Immature natural killer cell (primary cell): ENCODE results near the gene ZSCAN18. TPM values are rescaled to one million over a fixed set of nuclear protein-coding genes. Genes with fewer than 3 reads are reported as not detected.
"Not testable (repeated sequence)": the region's sequence is repeated elsewhere in the genome, so short reads cannot be mapped to it uniquely, and the experiment has no call there.

ENCODE experiments used
- DNase-seq, 3 donors: peaks; one replicate each; pipeline ENCODE4 v3.0.0; 2022; ENCODE audit warnings: mixed read lengths in 1 of 3
- H3K27ac Mint-ChIP-seq, 6 donors: one replicate each; pipeline ENCODE4 v1.8.0; 2020; ENCODE audit warnings: mixed read lengths in 6 of 6, mild to moderate bottlenecking in 5 of 6, inconsistent platforms in 4 of 6, moderate library complexity in 3 of 6
- H3K27me3 Mint-ChIP-seq, 3 donors: one replicate each; pipeline ENCODE4 v1.8.0; 2020 to 2021; ENCODE audit warnings: low read depth in 3 of 3, mild to moderate bottlenecking in 3 of 3, mixed read lengths in 3 of 3, moderate library complexity in 3 of 3, inconsistent platforms in 1 of 3
- H3K36me3 Mint-ChIP-seq, 3 donors: one replicate each; pipeline ENCODE4 v1.8.0; 2020; ENCODE audit warnings: mixed read lengths in 3 of 3, inconsistent platforms in 2 of 3, mild to moderate bottlenecking in 2 of 3
- H3K4me1 Mint-ChIP-seq, 2 donors: one replicate each; pipeline ENCODE4 v1.8.0; 2020; ENCODE audit warnings: inconsistent platforms in 2 of 2, mild to moderate bottlenecking in 2 of 2, mixed read lengths in 2 of 2, moderate library complexity in 1 of 2
- H3K4me3 Mint-ChIP-seq, 5 donors: one replicate each; pipeline ENCODE4 v1.8.0; 2020; ENCODE audit warnings: mild to moderate bottlenecking in 5 of 5, mixed read lengths in 5 of 5, inconsistent platforms in 3 of 5, moderate library complexity in 3 of 5
- H3K9me3 Mint-ChIP-seq, 6 donors: one replicate each; pipeline ENCODE4 v1.8.0; 2020; ENCODE audit warnings: mild to moderate bottlenecking in 6 of 6, mixed read lengths in 6 of 6, inconsistent platforms in 4 of 6, moderate library complexity in 3 of 6
- polyA plus RNA-seq, 3 donors: library from polyadenylated mRNA; unstranded; fragments of 300-500 nt; fragmentation: Illumina TruSeq; gene quantifications; one replicate each; pipeline ENCODE4 v1.2.3, GENCODE V29; 2021

Gene ZSCAN18
- 10 to 100 TPM in 2 of 3 donors, 1 to 10 TPM in 1; 2.9 to 23.5 (median 15.2) TPM for polyA plus RNA-seq

DNA sequence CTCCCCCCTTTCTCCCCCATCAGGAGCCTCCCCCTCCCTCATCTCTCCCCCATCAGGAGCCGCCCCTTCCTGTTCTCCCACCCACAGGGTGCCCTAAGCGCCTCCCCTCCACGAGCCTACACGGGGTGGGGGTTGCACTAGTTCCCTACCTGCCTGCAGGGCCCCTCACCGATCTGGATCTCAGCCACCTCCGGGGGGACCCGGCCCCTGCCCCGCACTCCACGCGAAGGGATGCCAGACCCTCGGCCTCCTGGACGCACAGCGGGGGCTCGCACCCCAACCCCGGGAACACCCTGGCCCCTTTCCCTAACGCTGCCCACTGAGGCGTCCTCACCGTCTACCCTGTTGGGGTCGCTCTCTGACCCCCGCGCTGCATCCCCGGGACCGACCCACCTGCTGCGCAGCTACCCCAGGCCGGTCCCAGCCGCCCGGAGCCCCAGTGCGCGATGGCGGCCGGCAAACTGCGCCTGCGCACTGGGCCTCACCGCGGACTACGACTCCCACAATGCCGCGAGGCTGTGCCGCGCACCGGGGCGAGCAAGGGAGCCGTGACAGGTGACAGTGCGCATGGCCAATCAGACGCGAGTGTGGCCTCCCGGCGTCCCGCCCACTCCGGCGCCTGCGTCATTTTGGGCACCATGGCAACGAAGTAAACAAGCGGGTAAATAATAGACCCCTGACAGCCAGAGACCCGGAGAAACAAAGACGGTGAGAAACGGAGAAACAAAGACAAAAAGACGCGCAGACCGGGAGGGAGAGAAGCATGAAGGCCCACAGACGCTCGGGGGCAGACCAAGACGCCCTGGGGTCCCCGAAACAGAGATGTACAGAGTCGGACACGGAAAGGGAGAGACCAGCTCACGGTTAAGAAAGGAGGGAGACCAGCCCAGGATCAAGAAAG is at the start of gene ZSCAN18:
ZSCAN18 (minus strand) TSS at position 451 of the 901 bp plus-strand sequence. CDS start 7,964 bp downstream, outside the sequence.
- Mint-ChIP-seq H3K27ac (peak within 1 kb of the TSS; percentile 99 to 100 (median 100)), H3K36me3 (peaks cover 4 to 8% (median 5%) of the 10 kb centered on the region in 3 donors), H3K27me3 (peaks cover 8 to 13% (median 12%) of the 10 kb centered on the region in 3 donors), H3K4me1 (peaks cover 18 to 19% of the 10 kb centered on the region in 2 donors), H3K4me3 (peak within 1 kb of the TSS; percentile 89 to 97 (median 93)), H3K9me3 (peaks cover 9 to 43% (median 18%) of the 10 kb centered on the region in 6 donors)
- DNase-seq = peak; percentile 97 to 100 (median 100)

GRCh38 chr19:58147475-58147874 is 49.4 kb upstream of the ZSCAN18 start:
- Mint-ChIP-seq H3K36me3 (peaks cover 11 to 18% (median 15%) of the 10 kb centered on the region in 3 donors), H3K9me3 (peaks cover 4 to 21% (median 17%) of the 10 kb centered on the region in 6 donors), H3K27me3 (peaks cover 4 to 11% (median 10%) of the 10 kb centered on the region in 3 donors), H3K4me1 (peaks cover 16 to 34% of the 10 kb centered on the region in 2 donors)
- DNase-seq, H3K4me3 Mint-ChIP-seq, H3K27ac Mint-ChIP-seq: not testable (repeated sequence)

DNA sequence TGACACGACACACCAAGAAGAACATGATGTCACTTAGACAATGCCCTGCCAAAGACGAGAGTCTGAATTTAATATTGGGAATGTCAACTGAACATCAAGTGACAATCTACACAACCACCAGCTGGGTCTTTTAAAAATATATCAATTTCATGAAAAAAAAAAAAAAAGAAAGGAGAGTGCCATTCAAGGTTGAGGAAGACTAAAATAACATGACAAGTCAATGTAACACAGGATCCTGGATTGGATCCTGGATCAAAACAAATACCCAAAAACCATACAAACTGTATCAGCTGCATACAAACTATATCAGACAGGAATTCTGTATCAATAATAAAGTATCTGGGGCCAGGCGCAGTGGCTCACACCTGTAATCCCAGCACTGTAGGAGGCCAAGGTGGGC is 47.8 kb upstream of the ZSCAN18 start:
- Mint-ChIP-seq H3K4me1 (peaks cover 12 to 25% of the 10 kb centered on the region in 2 donors), H3K4me3 (no peak overlapping the region), H3K36me3 (peaks cover 16 to 26% (median 23%) of the 10 kb centered on the region in 3 donors), H3K27ac (no peak overlapping the region), H3K27me3 (peaks cover 4 to 11% (median 10%) of the 10 kb centered on the region in 3 donors), H3K9me3 (peaks cover 5 to 28% (median 22%) of the 10 kb centered on the region in 6 donors)
- no peak for DNase-seq

DNA sequence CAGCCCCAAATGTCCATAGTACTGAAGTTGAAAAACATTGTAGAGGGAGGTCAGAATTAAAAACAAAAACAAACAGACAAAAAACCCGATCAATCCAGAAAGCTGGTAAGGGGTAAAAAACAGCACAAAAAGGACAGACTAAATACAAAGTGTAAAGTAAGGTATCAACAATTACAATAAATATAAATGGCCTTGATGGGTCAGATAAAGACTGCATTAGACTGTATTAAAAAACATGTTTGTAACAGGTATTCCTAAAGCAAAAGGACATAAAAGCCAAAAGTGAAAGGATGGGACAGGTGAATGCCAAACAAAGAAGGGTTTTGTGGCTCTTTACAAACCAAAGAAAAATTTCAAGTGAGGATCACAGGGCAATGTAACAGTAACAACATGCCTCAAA is 36.2 kb upstream of the ZSCAN18 start:
- Mint-ChIP-seq H3K36me3 (peaks cover 70 to 89% (median 85%) of the 10 kb centered on the region in 3 donors), H3K27me3 (peaks cover 0 to 6% (median 0%) of the 10 kb centered on the region in 3 donors), H3K4me3 (no peak overlapping the region), H3K27ac (no peak overlapping the region), H3K9me3 (peaks cover 46 to 91% (median 88%) of the 10 kb centered on the region in 6 donors), H3K4me1 (peaks cover 3 to 6% of the 10 kb centered on the region in 2 donors)
- DNase-seq = no peak

- Mint-ChIP-seq H3K36me3 (peaks cover 59 to 79% (median 72%) of the 10 kb centered on the region in 3 donors), H3K27ac (no peak overlapping the region), H3K4me3 (no peak overlapping the region), H3K4me1 (peaks cover 0 to 1% of the 10 kb centered on the region in 2 donors), H3K9me3 (peaks cover 62 to 97% (median 94%) of the 10 kb centered on the region in 6 donors), H3K27me3 (peaks cover 0 to 7% (median 1%) of the 10 kb centered on the region in 3 donors)
- DNase-seq = no peak
Measured at GRCh38 chr19:58129284-58129683, 31.3 kb upstream of the ZSCAN18 start.

DNA sequence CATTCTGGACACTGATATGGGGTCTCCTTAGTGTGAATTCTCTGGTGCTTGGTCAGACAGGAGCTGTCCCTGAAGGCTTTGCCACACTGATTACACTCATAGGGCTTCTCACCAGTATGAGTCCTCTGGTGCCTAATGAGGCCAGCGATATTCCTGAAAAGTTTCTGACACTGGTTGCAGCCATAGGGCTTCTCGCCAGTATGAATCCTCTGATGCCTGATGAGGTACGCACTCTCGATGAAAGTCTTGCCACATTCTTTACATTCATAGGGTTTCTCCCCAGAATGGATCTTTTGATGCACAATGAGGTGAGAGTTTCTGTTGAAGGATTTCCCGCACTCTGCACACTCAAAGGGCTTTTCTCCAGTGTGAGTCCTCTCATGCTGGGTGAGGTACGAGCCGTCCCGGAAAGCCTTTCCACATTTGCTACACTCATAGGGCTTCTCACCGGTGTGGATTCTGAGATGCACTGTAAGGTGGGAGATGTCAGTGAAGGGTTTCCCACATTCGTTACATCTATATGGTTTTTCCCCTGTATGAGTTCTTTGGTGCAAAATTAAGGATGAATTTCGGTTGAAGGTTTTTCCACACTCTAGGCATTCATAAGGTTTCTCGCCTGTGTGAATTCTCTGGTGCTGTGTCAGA is 30.1 kb upstream of the ZSCAN18 start:
- DNase-seq = no peak
- no peak overlapping the region for H3K27ac Mint-ChIP-seq
- H3K9me3 Mint-ChIP-seq = peaks cover 61 to 96% (median 94%) of the 10 kb centered on the region in 6 donors
- peaks cover 0 to 1% of the 10 kb centered on the region in 2 donors for H3K4me1 Mint-ChIP-seq
- peaks cover 54 to 73% (median 62%) of the 10 kb centered on the region in 3 donors for H3K36me3 Mint-ChIP-seq
- no peak overlapping the region for H3K4me3 Mint-ChIP-seq
- H3K27me3 Mint-ChIP-seq = peaks cover 0 to 7% (median 3%) of the 10 kb centered on the region in 3 donors

DNA sequence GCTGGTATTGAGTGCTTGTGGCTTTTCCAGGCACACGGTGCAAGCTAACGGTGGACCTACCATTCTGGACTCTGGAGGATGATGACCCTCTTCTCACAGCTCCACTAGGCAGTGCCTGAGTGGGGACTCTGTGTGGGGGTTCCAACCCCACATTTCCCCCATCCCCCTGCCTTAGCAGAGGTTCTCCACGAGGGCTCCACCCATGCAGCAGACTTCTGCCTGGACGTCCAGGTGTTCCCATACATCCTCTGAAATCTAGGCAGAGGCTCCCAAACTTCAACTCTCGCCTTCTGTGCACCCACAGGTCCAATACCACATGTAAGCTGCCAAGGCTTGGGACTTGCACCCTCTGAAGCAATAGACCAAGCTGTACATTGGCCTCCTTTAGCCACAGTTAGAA is 25.3 kb upstream of the ZSCAN18 start:
- Mint-ChIP-seq H3K27me3 (peaks cover 0 to 8% (median 3%) of the 10 kb centered on the region in 3 donors), H3K4me3 (no peak overlapping the region), H3K36me3 (peaks cover 27 to 49% (median 42%) of the 10 kb centered on the region in 3 donors), H3K9me3 (peaks cover 58 to 97% (median 95%) of the 10 kb centered on the region in 6 donors), H3K27ac (no peak overlapping the region), H3K4me1 (peaks cover 0 to 9% of the 10 kb centered on the region in 2 donors)
- no peak for DNase-seq

DNA sequence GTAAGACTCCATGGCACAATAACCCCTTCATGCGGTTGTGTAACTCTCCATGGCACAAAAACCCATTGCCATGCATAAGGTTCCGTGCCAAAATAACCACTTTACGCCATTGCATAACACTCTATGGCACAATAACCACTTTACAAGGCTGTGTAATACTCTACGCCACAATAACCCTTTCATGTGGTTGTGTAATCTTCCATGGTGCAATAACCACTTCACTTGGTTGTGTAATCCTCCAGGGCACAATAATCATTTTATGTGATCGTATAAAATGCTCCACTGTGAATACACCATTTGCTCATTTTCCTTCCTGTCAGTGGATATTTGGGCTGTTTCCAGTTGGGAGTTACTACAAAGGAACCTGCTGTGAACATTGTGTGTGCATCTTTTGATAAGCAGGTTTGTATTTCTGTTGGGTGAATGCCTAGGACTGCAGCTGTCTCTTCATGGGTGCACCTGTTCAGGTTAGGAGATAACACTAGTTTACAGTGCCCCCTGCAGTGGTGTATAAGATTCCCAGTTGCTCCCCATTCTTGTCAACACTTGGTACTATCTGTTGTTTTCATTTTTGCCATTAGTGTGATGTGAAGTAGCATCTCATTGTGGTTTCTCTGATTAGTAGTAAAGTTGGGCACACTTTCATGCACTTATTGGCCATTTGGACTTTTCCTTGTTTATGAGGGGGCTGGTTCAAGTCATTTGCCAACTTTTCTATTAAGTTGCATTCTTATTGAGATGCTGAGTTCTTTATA is 21.1 kb upstream of the ZSCAN18 start:
- H3K9me3 Mint-ChIP-seq = peaks cover 63 to 94% (median 88%) of the 10 kb centered on the region in 6 donors
- no peak for DNase-seq
- H3K27me3 Mint-ChIP-seq = peaks cover 6 to 13% (median 10%) of the 10 kb centered on the region in 3 donors
- H3K4me1 Mint-ChIP-seq = peaks cover 0 to 16% of the 10 kb centered on the region in 2 donors
- peak overlapping the region in 3 of 5 donors; percentile 13 to 53 (median 51) for H3K4me3 Mint-ChIP-seq
- peaks cover 8 to 48% (median 38%) of the 10 kb centered on the region in 3 donors for H3K36me3 Mint-ChIP-seq
- H3K27ac Mint-ChIP-seq = no peak overlapping the region

DNA sequence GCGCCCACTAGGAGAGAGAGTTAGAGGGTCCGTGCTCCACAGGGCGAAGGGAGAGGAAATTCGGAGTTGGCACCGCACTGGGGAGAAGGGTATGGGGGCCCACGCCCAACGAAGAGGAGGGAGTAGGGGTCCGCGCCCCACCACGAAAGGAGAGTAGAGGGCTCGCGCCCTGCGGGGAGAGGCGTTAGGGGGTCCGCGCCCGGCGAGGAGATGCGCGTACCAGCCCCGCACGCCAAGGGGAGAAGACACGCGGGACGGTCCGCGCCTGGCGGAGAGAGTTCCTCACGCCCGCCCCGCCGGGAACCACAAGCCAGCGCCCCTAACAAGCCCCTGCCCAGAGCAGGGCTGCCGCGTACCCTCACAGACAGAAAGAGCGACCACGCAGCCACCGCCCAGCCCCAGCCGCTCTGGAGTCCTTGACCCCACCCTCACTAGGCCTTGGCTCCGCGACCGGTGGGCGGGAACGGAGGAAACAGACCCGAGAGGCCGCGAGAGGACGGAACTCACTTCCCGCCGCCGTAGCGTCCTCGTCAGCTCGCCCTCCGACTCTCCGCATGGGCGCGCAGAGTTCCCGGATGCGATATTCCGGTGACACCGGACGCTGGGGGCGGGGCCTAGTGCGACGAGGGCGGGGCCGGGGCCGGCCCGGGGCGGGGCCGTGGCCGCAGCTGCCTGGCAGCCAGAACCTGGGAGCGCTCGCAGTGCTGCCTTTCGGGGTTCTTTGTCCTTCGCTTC is 20.0 kb upstream of the ZSCAN18 start:
- DNase-seq = no peak
- H3K27ac Mint-ChIP-seq = no peak overlapping the region
- peaks cover 0 to 16% of the 10 kb centered on the region in 2 donors for H3K4me1 Mint-ChIP-seq
- peaks cover 59 to 92% (median 86%) of the 10 kb centered on the region in 6 donors for H3K9me3 Mint-ChIP-seq
- H3K36me3 Mint-ChIP-seq = peaks cover 8 to 42% (median 36%) of the 10 kb centered on the region in 3 donors
- peaks cover 6 to 11% (median 10%) of the 10 kb centered on the region in 3 donors for H3K27me3 Mint-ChIP-seq
- H3K4me3 Mint-ChIP-seq = peak overlapping the region in 3 of 5 donors; percentile 36 to 51 (median 36)

DNA sequence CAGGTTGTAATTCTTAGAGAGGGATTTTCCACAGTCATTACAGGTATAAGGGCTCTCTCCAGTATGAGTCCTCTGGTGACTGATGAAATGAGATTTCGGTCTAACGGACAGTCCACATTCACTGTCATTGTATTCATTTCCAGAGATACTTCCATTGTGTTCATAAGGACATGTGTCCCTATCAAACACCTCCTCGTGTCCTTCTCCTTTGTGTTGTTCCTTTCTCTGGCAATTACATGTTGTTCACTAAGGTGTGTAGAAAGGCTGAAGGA is 10.5 kb upstream of the ZSCAN18 start:
- H3K36me3 Mint-ChIP-seq = peaks cover 0 to 42% (median 25%) of the 10 kb centered on the region in 3 donors
- H3K27me3 Mint-ChIP-seq = peaks cover 0 to 10% (median 1%) of the 10 kb centered on the region in 3 donors
- DNase-seq = no peak
- H3K27ac Mint-ChIP-seq = no peak overlapping the region
- no peaks in the 10 kb centered on the region for H3K4me1 Mint-ChIP-seq
- peaks cover 33 to 88% (median 83%) of the 10 kb centered on the region in 6 donors for H3K9me3 Mint-ChIP-seq
- H3K4me3 Mint-ChIP-seq = no peak overlapping the region

GRCh38 chr19:58107778-58108545 is 9.9 kb upstream of the ZSCAN18 start:
- Mint-ChIP-seq H3K27ac (no peak overlapping the region), H3K36me3 (peaks cover 0 to 47% (median 21%) of the 10 kb centered on the region in 3 donors), H3K27me3 (peaks cover 0 to 13% (median 1%) of the 10 kb centered on the region in 3 donors), H3K4me1 (no peaks in the 10 kb centered on the region), H3K9me3 (peaks cover 32 to 87% (median 83%) of the 10 kb centered on the region in 6 donors), H3K4me3 (no peak overlapping the region)
- no peak for DNase-seq

- Mint-ChIP-seq H3K27me3 (peaks cover 8 to 15% (median 13%) of the 10 kb centered on the region in 3 donors), H3K4me1 (peaks cover 18 to 19% of the 10 kb centered on the region in 2 donors), H3K9me3 (peaks cover 15 to 45% (median 20%) of the 10 kb centered on the region in 6 donors), H3K4me3 (peak overlapping the region; percentile 89 to 97 (median 93)), H3K36me3 (peaks cover under 1 to 6% (median 5%) of the 10 kb centered on the region in 3 donors), H3K27ac (peak overlapping the region; percentile 99 to 100 (median 100))
- no peak for DNase-seq
Measured at GRCh38 chr19:58098682-58098998, 609 bp upstream of the ZSCAN18 start.
